Coronary artery (tissue), 2 donors: ENCODE data around the gene VENTX.

Experiments
- DNase-seq: peaks from one replicate; pipeline ENCODE4 v3.0.0-alpha.2; 2017; ENCODE audit warnings: low spot score
- H3K27ac ChIP-seq, 2 donors: fragments of 200-600 bp; sonication (generic); one replicate each; pipeline ENCODE4 v1.5.1; 2016 to 2019
- H3K4me3 ChIP-seq: fragments of 200-600 bp; sonication (generic); 2 replicates; pipeline ENCODE4 v1.5.1; 2016; ENCODE audit warnings: mild to moderate bottlenecking, moderate library complexity
- CTCF ChIP-seq: fragments of 200-600 bp; sonication (generic); IDR thresholded peaks from one replicate; pipeline ENCODE4 v1.5.1; 2019; ENCODE audit warnings: antibody characterized with exemption

The VENTX gene

GRCh38 chr10:133269367-133269766 lies 31.7 kb downstream of the VENTX start:
- DNase-seq: no peak
- no peak for TF ChIP-seq CTCF
- Histone ChIP-seq H3K27ac (no peak overlapping the region), H3K4me3 (no peak overlapping the region)

GRCh38 chr10:133270204-133270603 lies 32.5 kb downstream of the VENTX start:
- no peak overlapping the region for H3K27ac ChIP-seq
- no peak overlapping the region for H3K4me3 ChIP-seq
- TF ChIP-seq CTCF: no peak
- DNase-seq: no peak

- no peak for DNase-seq
- no peak for TF ChIP-seq CTCF
- H3K4me3 ChIP-seq: no peak overlapping the region
- no peak overlapping the region for H3K27ac ChIP-seq
Measured at GRCh38 chr10:133270773-133271297, 33.2 kb downstream of the VENTX start.

DNA sequence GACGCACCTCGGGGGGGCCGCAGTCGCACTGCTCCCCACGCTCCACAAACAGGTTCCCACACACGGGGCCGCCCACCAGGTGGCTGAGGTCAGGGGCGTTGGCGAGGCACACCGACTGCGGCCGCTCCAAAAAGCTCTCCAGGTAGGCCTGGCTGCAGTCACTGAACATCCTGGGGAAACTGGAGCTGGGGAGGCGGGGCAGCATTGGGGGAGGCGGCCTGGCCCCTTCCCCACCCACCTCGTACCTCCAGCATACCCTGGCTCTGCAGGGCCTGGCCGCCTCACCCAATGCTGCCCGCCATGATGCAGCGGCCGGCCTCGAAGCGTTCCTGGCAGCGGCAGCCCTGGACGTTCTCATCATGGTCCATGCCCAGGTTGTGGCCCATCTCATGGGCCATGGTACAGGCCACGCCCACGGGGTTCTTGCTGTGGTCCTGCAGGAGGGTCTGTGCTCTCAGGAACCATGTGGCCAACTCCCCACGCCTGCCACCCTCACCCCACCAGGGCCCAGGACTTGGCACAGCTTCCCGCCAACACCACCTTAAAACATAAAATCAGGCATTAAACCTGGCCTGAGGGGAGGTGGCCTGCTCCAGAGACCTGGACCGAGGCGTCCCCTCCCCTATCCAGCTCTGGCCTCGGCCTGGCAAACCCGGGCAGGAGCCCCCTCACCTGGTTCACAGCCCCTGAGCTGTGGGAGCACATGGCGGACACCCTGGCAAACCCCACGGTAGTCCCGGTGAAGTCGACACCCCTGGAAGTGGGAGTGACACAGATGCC lies 34.1 kb downstream of the VENTX start:
- DNase-seq: no peak
- TF ChIP-seq CTCF: no peak
- Histone ChIP-seq H3K4me3 (no peak overlapping the region), H3K27ac (no peak overlapping the region)

DNA sequence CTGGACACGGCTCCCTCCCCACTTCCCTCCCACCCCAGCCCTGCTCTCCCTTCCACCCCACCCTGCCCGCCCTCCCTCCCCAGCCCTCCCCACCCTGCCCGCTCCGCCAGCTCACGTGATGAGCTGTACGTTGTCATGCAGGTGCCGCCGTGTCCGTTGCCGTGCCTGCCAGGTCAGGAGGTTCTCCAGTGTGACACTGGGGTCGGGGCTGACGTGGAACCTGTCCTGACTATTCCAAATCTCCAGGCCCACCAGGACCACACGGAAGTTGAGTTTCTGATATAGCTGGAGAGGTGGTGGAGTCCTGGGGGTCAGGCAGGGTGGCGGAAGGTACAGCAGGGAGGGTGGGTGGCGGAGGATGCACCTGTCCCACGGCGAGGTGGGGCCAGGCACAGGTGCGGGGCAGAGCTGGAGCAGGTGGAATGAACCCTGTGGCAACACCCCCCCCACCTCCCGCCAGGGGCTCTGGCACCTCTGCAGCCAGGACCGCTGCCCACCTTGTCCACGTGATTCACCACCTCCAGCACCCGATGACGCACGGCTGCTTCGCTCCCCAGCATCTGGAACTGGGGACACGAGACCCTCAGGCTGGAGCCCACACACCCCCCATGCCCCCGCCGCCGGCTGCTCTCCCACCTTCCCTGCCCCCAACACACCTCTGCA lies 34.8 kb downstream of the VENTX start:
- no peak for TF ChIP-seq CTCF
- Histone ChIP-seq H3K4me3 (no peak overlapping the region), H3K27ac (no peak overlapping the region)
- no peak for DNase-seq

DNA sequence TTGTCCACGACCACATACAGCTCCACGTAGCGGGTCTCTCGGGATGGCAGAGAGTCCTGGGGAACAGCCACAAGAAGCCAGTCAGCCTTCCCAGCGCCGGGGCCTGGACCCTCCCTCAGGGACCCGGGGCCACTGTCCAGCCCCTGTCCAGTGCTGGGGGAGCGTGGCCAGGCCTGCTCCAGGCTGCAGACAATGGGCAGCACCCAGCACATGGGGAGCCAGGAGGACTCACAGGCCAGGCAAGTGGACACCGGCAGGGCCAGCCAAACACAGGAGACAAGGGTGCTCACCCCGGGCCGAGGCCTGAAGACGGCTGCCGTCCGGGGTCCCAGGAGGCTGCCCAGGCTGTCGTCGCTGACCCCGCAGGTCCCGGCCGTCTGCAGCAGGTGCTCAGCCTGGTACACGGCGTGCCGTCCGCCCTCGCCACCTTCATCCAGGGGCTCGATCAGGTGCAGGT lies 35.3 kb downstream of the VENTX start:
- no peak overlapping the region for H3K4me3 ChIP-seq
- no peak for TF ChIP-seq CTCF
- DNase-seq: no peak
- H3K27ac ChIP-seq: no peak overlapping the region
